Measurements from ENCODE around the gene CCDC71L. TPM values are rescaled to one million over a fixed set of nuclear protein-coding genes. Genes with fewer than 3 reads are reported as not detected.

CCDC71L gene
- polyA plus RNA-seq, 3 donors: 2.9 to 5.1 (median 3.5) TPM

- peaks cover 0 to 3% of the 10 kb centered on the region in 2 donors for H3K9me3 ChIP-seq (replicated peaks in 1 of 2; ENCODE audit: control insufficient read depth in 1 of 2, insufficient read depth in 1 of 2, low read length in 2 of 2)
- intact Hi-C loops (cut with micrococcal nuclease): no loop called here
- H3K4me2 ChIP-seq (replicated peaks; ENCODE audit: extremely low read depth, low read length, poor library complexity, severe bottlenecking): no peak overlapping the region
- H2AFZ ChIP-seq (ENCODE audit: insufficient read depth, low read depth, low read length, poor library complexity, severe bottlenecking): no peak overlapping the region
- TF ChIP-seq, protein P1, sequence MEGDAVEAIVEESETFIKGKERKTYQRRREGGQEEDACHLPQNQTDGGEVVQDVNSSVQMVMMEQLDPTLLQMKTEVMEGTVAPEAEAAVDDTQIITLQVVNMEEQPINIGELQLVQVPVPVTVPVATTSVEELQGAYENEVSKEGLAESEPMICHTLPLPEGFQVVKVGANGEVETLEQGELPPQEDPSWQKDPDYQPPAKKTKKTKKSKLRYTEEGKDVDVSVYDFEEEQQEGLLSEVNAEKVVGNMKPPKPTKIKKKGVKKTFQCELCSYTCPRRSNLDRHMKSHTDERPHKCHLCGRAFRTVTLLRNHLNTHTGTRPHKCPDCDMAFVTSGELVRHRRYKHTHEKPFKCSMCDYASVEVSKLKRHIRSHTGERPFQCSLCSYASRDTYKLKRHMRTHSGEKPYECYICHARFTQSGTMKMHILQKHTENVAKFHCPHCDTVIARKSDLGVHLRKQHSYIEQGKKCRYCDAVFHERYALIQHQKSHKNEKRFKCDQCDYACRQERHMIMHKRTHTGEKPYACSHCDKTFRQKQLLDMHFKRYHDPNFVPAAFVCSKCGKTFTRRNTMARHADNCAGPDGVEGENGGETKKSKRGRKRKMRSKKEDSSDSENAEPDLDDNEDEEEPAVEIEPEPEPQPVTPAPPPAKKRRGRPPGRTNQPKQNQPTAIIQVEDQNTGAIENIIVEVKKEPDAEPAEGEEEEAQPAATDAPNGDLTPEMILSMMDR (IDR thresholded peaks at IDR 0.05): no peak
- WGBS (ENCODE audit: insufficient coverage): 8% methylated on average over 2 of the region's 6 CpGs
- H4K20me1 ChIP-seq (ENCODE audit: insufficient read depth, low read length): no peaks in the 10 kb centered on the region
- H3K27me3 ChIP-seq (ENCODE audit: control insufficient read depth in 2 of 2, insufficient read depth in 2 of 2, low read length in 2 of 2): no peaks in the 10 kb centered on the region
- H3K4me1 ChIP-seq (ENCODE audit: control insufficient read depth in 1 of 2, insufficient read depth in 2 of 2, low read length in 2 of 2): no peaks in the 10 kb centered on the region
- Mint-ChIP-seq H3K9me3 (peaks cover 0 to 7% (median 2%) of the 10 kb centered on the region in 7 donors), H3K27ac (no peak overlapping the region), H3K4me3 (no peak overlapping the region), H3K27me3 (ENCODE audit: low read depth in 3 of 3) (peaks cover 3 to 4% (median 4%) of the 10 kb centered on the region in 3 donors), H3K4me1 (no peaks in the 10 kb centered on the region), H3K36me3 (no peaks in the 10 kb centered on the region)
- no peak for DNase-seq
- H3K79me2 ChIP-seq (ENCODE audit: insufficient read depth, low read length): no peaks in the 10 kb centered on the region
- no peaks in the 10 kb centered on the region for H3K36me3 ChIP-seq (replicated peaks in 1 of 2; ENCODE audit: control insufficient read depth in 1 of 2, insufficient read depth in 2 of 2, low read length in 2 of 2)
- no peak overlapping the region for H3K4me3 ChIP-seq (replicated peaks in 1 of 3; ENCODE audit: low read depth in 2 of 3, low read length in 3 of 3)
- H3K9ac ChIP-seq (ENCODE audit: insufficient read depth, low read length, poor library complexity, severe bottlenecking): no peak overlapping the region
- no peak overlapping the region for H3K27ac ChIP-seq (ENCODE audit: low read depth in 1 of 2, low read length in 2 of 2)
These were observed 35.2 kb downstream of the CCDC71L start for GRCh38 chr7:106625678-106626301.

- H3K27me3 Mint-ChIP-seq (ENCODE audit: low read depth in 3 of 3): peaks cover 1 to 4% (median 2%) of the 10 kb centered on the region in 3 donors
- H3K79me2 ChIP-seq (ENCODE audit: insufficient read depth, low read length): no peaks in the 10 kb centered on the region
- no peak overlapping the region for H3K4me2 ChIP-seq (replicated peaks; ENCODE audit: extremely low read depth, low read length, poor library complexity, severe bottlenecking)
- H3K4me1 Mint-ChIP-seq: no peaks in the 10 kb centered on the region
- no peak overlapping the region for H3K9ac ChIP-seq (ENCODE audit: insufficient read depth, low read length, poor library complexity, severe bottlenecking)
- no peak overlapping the region for H3K4me3 Mint-ChIP-seq
- peaks cover 0 to 3% of the 10 kb centered on the region in 2 donors for H3K9me3 ChIP-seq (replicated peaks in 1 of 2; ENCODE audit: control insufficient read depth in 1 of 2, insufficient read depth in 1 of 2, low read length in 2 of 2)
- no peaks in the 10 kb centered on the region for H3K36me3 Mint-ChIP-seq
- H3K27ac Mint-ChIP-seq: peak overlapping the region in 1 of 7 donors; percentile 22
- H3K36me3 ChIP-seq (replicated peaks in 1 of 2; ENCODE audit: control insufficient read depth in 1 of 2, insufficient read depth in 2 of 2, low read length in 2 of 2): no peaks in the 10 kb centered on the region
- H3K4me3 ChIP-seq (replicated peaks in 1 of 3; ENCODE audit: low read depth in 2 of 3, low read length in 3 of 3): no peak overlapping the region
- H4K20me1 ChIP-seq (ENCODE audit: insufficient read depth, low read length): no peaks in the 10 kb centered on the region
- no peak overlapping the region for H2AFZ ChIP-seq (ENCODE audit: insufficient read depth, low read depth, low read length, poor library complexity, severe bottlenecking)
- H3K27ac ChIP-seq (ENCODE audit: low read depth in 1 of 2, low read length in 2 of 2): no peak overlapping the region
- H3K27me3 ChIP-seq (ENCODE audit: control insufficient read depth in 2 of 2, insufficient read depth in 2 of 2, low read length in 2 of 2): no peaks in the 10 kb centered on the region
- no peaks in the 10 kb centered on the region for H3K4me1 ChIP-seq (ENCODE audit: control insufficient read depth in 1 of 2, insufficient read depth in 2 of 2, low read length in 2 of 2)
- intact Hi-C loops (cut with micrococcal nuclease): no loop called here
- TF ChIP-seq, protein P1 (IDR thresholded peaks at IDR 0.05): no peak
- H3K9me3 Mint-ChIP-seq: peaks cover 2 to 10% (median 3%) of the 10 kb centered on the region in 7 donors
- no peak for DNase-seq
These were observed 37.1 kb downstream of the CCDC71L start for GRCh38 chr7:106623853-106624252.
